IMR-90 (cell line): Measurements from ENCODE around the gene ZC3H15. TPM values are rescaled to one million over a fixed set of nuclear protein-coding genes. Genes with fewer than 3 reads are reported as not detected.
A peak's percentile ranks its signal among the peaks of the same experiment; 100 is the strongest.

Source experiments
- ATAC-seq: fragments of 200-7000 bp; cut with Tn5 transposase; 2 replicates; pipeline ENCODE4 v1.9.1; 2020; ENCODE audit warnings: low read depth, mild to moderate bottlenecking, moderate library complexity
- BruUV-seq: library from RNA; stranded (reverse); fragments of 400-500 nt; replicated peaks from 2 replicates; lab custom pipeline; 2021; lab: Mats Ljungman, UMichigan
- CTCF ChIA-PET: fragments of 300-600 bp; formaldehyde crosslinking; extraction: SDS; loops from one replicate; lab custom pipeline; 2021; ENCODE audit warnings: antibody characterized with exemption; lab: Yijun Ruan, JAX
- POLR2A ChIA-PET: fragments of 300-600 bp; sonication (Branson Sonifier 250); formaldehyde crosslinking; loops from one replicate; lab custom pipeline; 2022; ENCODE audit warnings: antibody characterized with exemption; ENCODE audit not compliant: unreplicated experiment; lab: Charles Lee
- DNase-seq: peaks from one replicate; pipeline ENCODE4 v3.0.0; 2013
- H2AFZ ChIP-seq: replicated peaks from 2 replicates; pipeline ENCODE3; 2013; ENCODE audit warnings: low read length, mild to moderate bottlenecking; ENCODE audit not compliant: poor library complexity
- H2AK5ac ChIP-seq: 2 replicates; pipeline ENCODE4 v1.6.1; 2013; ENCODE audit warnings: low read depth, low read length, inconsistent platforms
- H2AK9ac ChIP-seq: replicated peaks from 2 replicates; pipeline ENCODE3; 2013; ENCODE audit warnings: mild to moderate bottlenecking, low read depth, low read length, moderate library complexity; ENCODE audit not compliant: poor library complexity
- H2BK120ac ChIP-seq: 2 replicates; pipeline ENCODE4 v1.6.1; 2013; ENCODE audit warnings: low read depth, low read length, inconsistent platforms
- H2BK15ac ChIP-seq: 3 replicates; pipeline ENCODE4 v1.6.1; 2013; ENCODE audit warnings: low read depth, low read length, inconsistent platforms
- H2BK20ac ChIP-seq: 2 replicates; pipeline ENCODE4 v1.6.1; 2013; ENCODE audit warnings: low read depth, mild to moderate bottlenecking, inconsistent platforms, low read length, moderate library complexity
- H2BK5ac ChIP-seq: 2 replicates; pipeline ENCODE4 v1.6.1; 2013; ENCODE audit warnings: mild to moderate bottlenecking, low read depth, low read length, inconsistent platforms; ENCODE audit not compliant: poor library complexity, severe bottlenecking
- H3K14ac ChIP-seq: replicated peaks from 2 replicates; pipeline ENCODE4 v1.6.1; 2013; ENCODE audit warnings: low read depth, low read length, inconsistent platforms
- H3K18ac ChIP-seq: 2 replicates; pipeline ENCODE4 v1.6.1; 2013; ENCODE audit warnings: low read depth, low read length, control low read depth
- H3K23ac ChIP-seq: 2 replicates; pipeline ENCODE4 v1.6.1; 2013; ENCODE audit warnings: low read depth, low read length, inconsistent platforms
- H3K27ac ChIP-seq: 2 replicates; pipeline ENCODE4 v1.5.1; 2013; ENCODE audit warnings: mild to moderate bottlenecking, control low read depth, low read length; ENCODE audit not compliant: insufficient read depth
- H3K27me3 ChIP-seq: 2 replicates; pipeline ENCODE4 v1.6.1; 2013; ENCODE audit warnings: low read length; ENCODE audit not compliant: control insufficient read depth, insufficient read depth
- H3K36me3 ChIP-seq: 2 replicates; pipeline ENCODE4 v1.6.1; 2013; ENCODE audit warnings: low read length, mixed read lengths; ENCODE audit not compliant: control insufficient read depth, insufficient read depth
- H3K4ac ChIP-seq: 2 replicates; pipeline ENCODE4 v1.6.1; 2013; ENCODE audit warnings: low read depth, low read length, inconsistent platforms
- H3K4me1 ChIP-seq: 2 replicates; pipeline ENCODE4 v1.6.1; 2013; ENCODE audit warnings: low read length, mixed read lengths; ENCODE audit not compliant: control insufficient read depth, insufficient read depth
- H3K4me2 ChIP-seq: 2 replicates; pipeline ENCODE4 v1.6.1; 2013; ENCODE audit warnings: low read depth, mild to moderate bottlenecking, control low read depth, low read length, moderate library complexity
- H3K4me3 ChIP-seq: 2 replicates; pipeline ENCODE4 v1.5.1; 2013; ENCODE audit warnings: low read depth, mild to moderate bottlenecking, control low read depth, low read length, moderate library complexity; ENCODE audit not compliant: insufficient read depth
- H3K56ac ChIP-seq: 2 replicates; pipeline ENCODE4 v1.6.1; 2013; ENCODE audit warnings: low read length, inconsistent platforms; ENCODE audit not compliant: insufficient read depth; ENCODE audit errors: extremely low read depth
- H3K79me1 ChIP-seq, 2 experiments: 2 replicates each; pipeline ENCODE4 v1.6.1; 2013; ENCODE audit warnings: low read length in 2 of 2, inconsistent platforms in 1 of 2, low read depth in 1 of 2
- H3K9ac ChIP-seq: 2 replicates; pipeline ENCODE4 v1.6.1; 2013; ENCODE audit warnings: low read depth, low read length, control low read depth
- H3K9me1 ChIP-seq: 2 replicates; pipeline ENCODE4 v1.6.1; 2013; ENCODE audit warnings: low read length, inconsistent platforms; ENCODE audit not compliant: insufficient read depth
- H3K9me3 ChIP-seq: 2 replicates; pipeline ENCODE4 v1.6.1; 2013; ENCODE audit warnings: low read length; ENCODE audit not compliant: control insufficient read depth, insufficient read depth
- H4K20me1 ChIP-seq: 2 replicates; pipeline ENCODE4 v1.6.1; 2013; ENCODE audit warnings: low read length, inconsistent platforms; ENCODE audit not compliant: insufficient read depth
- H4K5ac ChIP-seq: 2 replicates; pipeline ENCODE4 v1.6.1; 2013; ENCODE audit warnings: mild to moderate bottlenecking, low read depth, low read length, control low read depth
- H4K8ac ChIP-seq, 2 experiments: 2 replicates each; pipeline ENCODE4 v1.6.1; 2013; ENCODE audit warnings: low read depth in 2 of 2, low read length in 2 of 2, control low read depth in 1 of 2, inconsistent platforms in 1 of 2
- H4K91ac ChIP-seq: 2 replicates; pipeline ENCODE4 v1.6.1; 2013; ENCODE audit warnings: low read depth, low read length, inconsistent platforms; ENCODE audit not compliant: insufficient read depth
- NFE2L2 ChIP-seq: fragments of 150-350 bp; IDR thresholded peaks from 2 replicates; pipeline ENCODE4 v1.6.1; 2016; ENCODE audit warnings: low read depth, mild to moderate bottlenecking, low read length
- POLR2A ChIP-seq: IDR thresholded peaks from 2 replicates; pipeline ENCODE4 v1.6.1; 2012; ENCODE audit warnings: mild to moderate bottlenecking, low read depth, low read length
- WGBS, 2 experiments: methylation state at CpG; one replicate each; pipeline versions ENCODE4 v1.1.5 to v1.1.7; 2013; ENCODE audit warnings: missing lambda C conversion rate in 2 of 2; ENCODE audit not compliant: insufficient read length in 1 of 2; ENCODE audit errors: extremely low coverage in 2 of 2; 5-methylcytosine and 5-hydroxymethylcytosine counted together
- dilution Hi-C: fragments of 300-500 bp; cut with HindIII; formaldehyde crosslinking; loops from one replicate; pipeline ENCODE4 v1.14.3; 2018; ENCODE audit warnings: low sequenced_read_pairs; ENCODE audit not compliant: unreplicated experiment
- in situ Hi-C: fragments of 300-500 bp; cut with MboI; formaldehyde crosslinking; loops from 3 replicates; pipeline ENCODE4 v1.14.3; 2019; ENCODE audit warnings: low sequenced_read_pairs, inconsistent platforms, mixed read lengths
- intact Hi-C: fragments of 100-400 bp; cut with micrococcal nuclease; formaldehyde crosslinking; loops from 2 replicates; pipeline ENCODE4 v1.10.0; 2022
- polyA plus RNA-seq, 3 experiments: library from polyadenylated mRNA; depleted of rRNA; stranded (reverse); fragments of >200 nt; gene quantifications; 2 replicates each; pipeline ENCODE4 v1.2.3, GENCODE V29; 2012; ENCODE audit warnings: low replicate concordance in 1 of 3
- total RNA-seq: library from RNA; depleted of rRNA; stranded (reverse); fragments of >200 nt; gene quantifications from 2 replicates; pipeline ENCODE4 v1.2.3, GENCODE V29; 2012

The ZC3H15 gene
- total and polyA plus RNA-seq, 2 of the 4 experiments (the other 2 are of a cell fraction): 22.9 to 47.4 TPM

DNA sequence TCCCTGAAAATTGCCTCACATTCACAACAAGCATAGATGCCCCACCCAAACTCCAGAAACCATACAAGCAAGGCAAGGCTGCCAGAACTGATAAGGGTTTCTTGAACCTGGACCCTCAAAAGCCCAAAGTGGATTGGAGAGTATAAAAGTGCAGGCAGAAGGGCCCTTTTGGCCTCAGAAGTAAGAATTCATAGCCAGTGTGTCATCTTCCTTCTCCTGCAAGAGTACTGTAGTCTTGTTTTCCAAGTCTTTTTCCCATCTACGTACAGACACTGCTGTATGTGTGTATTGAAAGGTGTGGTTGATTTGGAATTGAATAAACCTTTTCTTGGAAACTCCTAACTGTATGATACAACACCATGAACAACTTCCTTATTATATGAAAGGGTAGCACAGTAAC, 46.8 kb downstream of the ZC3H15 start:
- WGBS, 2 experiments: no CpG with 5 or more reads among the region's 1 CpG
- no peak overlapping the region for H2AK9ac ChIP-seq
- no TSS peak for BruUV-seq
- H3K9ac ChIP-seq: no peak overlapping the region
- no peak for TF ChIP-seq NFE2L2
- TF ChIP-seq POLR2A: no peak
- no peak overlapping the region for H2BK120ac ChIP-seq
- no peak overlapping the region for H3K56ac ChIP-seq
- no peak overlapping the region for H4K91ac ChIP-seq
- H3K4me1 ChIP-seq: peaks cover 3% of the 10 kb centered on the region; the same call in 1 of the 2 replicates
- H3K4me2 ChIP-seq: no peak overlapping the region
- H2BK5ac ChIP-seq: no peak overlapping the region
- H3K4me3 ChIP-seq: no peak overlapping the region
- no peak overlapping the region for H2AK5ac ChIP-seq
- ATAC-seq (no peak), DNase-seq (no peak)
- H3K36me3 ChIP-seq: no peaks in the 10 kb centered on the region
- H3K23ac ChIP-seq: no peak overlapping the region
- ChIA-PET POLR2A (no interaction called here), CTCF (no interaction called here)
- H3K27me3 ChIP-seq: no peaks in the 10 kb centered on the region
- H3K79me1 ChIP-seq: no peaks in the 10 kb centered on the region
- no peak overlapping the region for H3K27ac ChIP-seq
- H2BK20ac ChIP-seq: no peak overlapping the region
- in situ Hi-C loops: no loop called here
- H4K8ac ChIP-seq: no peak overlapping the region
- no peak overlapping the region for H3K14ac ChIP-seq
- no peaks in the 10 kb centered on the region for H3K9me1 ChIP-seq
- no peak overlapping the region for H3K18ac ChIP-seq
- H4K5ac ChIP-seq: no peak overlapping the region
- H3K4ac ChIP-seq: no peak overlapping the region
- H2BK15ac ChIP-seq: no peak overlapping the region
- intact Hi-C loops: no loop called here
- no peaks in the 10 kb centered on the region for H4K20me1 ChIP-seq
- H2AFZ ChIP-seq: peak overlapping the region; percentile 49
- dilution Hi-C loops: no loop called here
- H3K9me3 ChIP-seq: no peaks in the 10 kb centered on the region
